Measurements from ENCODE around the gene CNGB1.
"Not testable (repeated sequence)": the region's sequence is repeated elsewhere in the genome, so short reads cannot be mapped to it uniquely, and the experiment has no call there.

DNA sequence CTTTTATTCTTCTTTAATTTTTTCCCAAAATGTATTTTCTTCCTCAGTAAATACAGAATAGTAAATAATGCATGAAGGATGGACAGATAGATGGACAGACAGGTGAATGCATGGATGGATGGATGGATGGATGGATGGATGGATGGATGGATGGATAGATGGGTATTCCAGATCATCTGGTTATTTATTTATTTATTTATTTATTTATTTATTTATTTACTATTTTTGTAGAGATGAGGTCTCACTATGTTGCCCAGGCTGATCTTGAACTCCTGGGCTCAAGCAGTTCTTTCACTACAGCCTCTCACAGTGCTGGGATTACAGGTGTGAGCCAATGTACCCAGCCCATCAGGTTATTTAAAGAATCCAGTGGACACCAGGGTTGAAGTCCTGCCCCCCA, 53.0 kb downstream of the CNGB1 start:
- not testable (repeated sequence) for TF ChIP-seq CTCF, POLR2A (IDR thresholded peaks at IDR 0.05)
